ENCODE measurements around the gene SLC9C1.

Gene SLC9C1

DNA sequence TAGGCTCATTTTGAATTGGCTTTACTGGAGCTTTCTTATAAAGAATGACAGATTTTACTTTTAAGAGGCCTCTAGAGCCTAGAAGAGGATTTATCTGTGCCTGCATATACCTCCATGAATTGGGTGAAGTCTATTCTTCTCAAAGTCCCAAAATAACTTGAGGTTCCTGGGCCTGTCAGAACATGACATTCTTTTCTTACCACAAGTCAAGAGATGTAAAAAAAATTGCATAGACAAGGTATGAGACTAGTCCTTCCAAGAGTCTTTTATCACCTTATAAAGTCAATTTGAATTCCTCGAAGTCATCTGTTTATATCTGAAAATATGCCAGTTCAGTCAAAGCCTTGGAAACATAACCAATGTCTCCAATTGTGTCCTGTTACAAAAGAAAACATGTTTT is 21.8 kb upstream of the SLC9C1 start:
- Mint-ChIP-seq H3K27me3 (ENCODE audit: low read depth) (no peaks in the 10 kb centered on the region), H3K4me1 (peaks cover 16% of the 10 kb centered on the region), H3K4me3 (no peak overlapping the region), H3K27ac (no peak overlapping the region), H3K9me3 (peaks cover 12% of the 10 kb centered on the region), H3K36me3 (ENCODE audit: low read depth) (peaks cover 13% of the 10 kb centered on the region)
- no peak for TF ChIP-seq CTCF (IDR thresholded peaks at IDR 0.05; ENCODE audit: unreplicated experiment in 3 of 3)

DNA sequence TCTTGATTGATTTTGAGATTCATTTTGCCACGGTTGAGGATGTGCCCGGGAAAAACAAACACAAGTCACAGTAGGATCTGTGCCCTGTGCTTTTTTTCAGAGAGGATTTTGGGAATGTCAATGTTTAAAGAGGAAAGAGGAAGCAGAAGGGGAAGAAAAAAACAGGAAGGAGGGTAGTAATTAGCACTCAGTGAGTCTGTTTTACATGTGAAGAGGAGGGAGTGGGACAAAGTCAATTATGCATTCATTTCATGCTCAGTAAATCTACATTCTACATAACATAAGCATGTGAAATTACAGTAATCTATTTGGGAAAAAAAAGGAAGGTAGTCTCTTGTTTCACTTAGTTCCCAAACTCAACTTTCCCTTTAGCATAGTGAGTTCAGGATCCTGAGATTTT is 20.6 kb upstream of the SLC9C1 start:
- peaks cover 13% of the 10 kb centered on the region for H3K36me3 Mint-ChIP-seq (ENCODE audit: low read depth)

GRCh38 chr3:112308151-112308911 is 14.3 kb upstream of the SLC9C1 start:
- Mint-ChIP-seq H3K4me3 (no peak overlapping the region), H3K4me1 (no peaks in the 10 kb centered on the region), H3K27me3 (ENCODE audit: low read depth) (no peaks in the 10 kb centered on the region), H3K36me3 (ENCODE audit: low read depth) (no peaks in the 10 kb centered on the region), H3K27ac (peak overlapping the region in 1 of 3 experiments; percentile 42), H3K9me3 (no peaks in the 10 kb centered on the region)
- TF ChIP-seq CTCF (IDR thresholded peaks at IDR 0.05; ENCODE audit: unreplicated experiment in 3 of 3): no peak

More for the DNA sequence above, 20.6 kb upstream of the SLC9C1 start:
- Mint-ChIP-seq H3K4me1 (peaks cover 7% of the 10 kb centered on the region), H3K9me3 (peaks cover 12% of the 10 kb centered on the region), H3K4me3 (no peak overlapping the region), H3K27ac (no peak overlapping the region), H3K27me3 (ENCODE audit: low read depth) (no peaks in the 10 kb centered on the region)
- no peak for TF ChIP-seq CTCF (IDR thresholded peaks at IDR 0.05; ENCODE audit: unreplicated experiment in 3 of 3)

GRCh38 chr3:112307557-112307956 is 13.5 kb upstream of the SLC9C1 start:
- H3K27ac Mint-ChIP-seq: peak overlapping the region in 1 of 3 experiments; percentile 13
- H3K4me3 Mint-ChIP-seq: no peak overlapping the region
- H3K4me1 Mint-ChIP-seq: no peaks in the 10 kb centered on the region
- H3K9me3 Mint-ChIP-seq: no peaks in the 10 kb centered on the region
- no peaks in the 10 kb centered on the region for H3K36me3 Mint-ChIP-seq (ENCODE audit: low read depth)
- TF ChIP-seq CTCF (IDR thresholded peaks at IDR 0.05; ENCODE audit: unreplicated experiment in 3 of 3): no peak
- H3K27me3 Mint-ChIP-seq (ENCODE audit: low read depth): no peaks in the 10 kb centered on the region

GRCh38 chr3:112306825-112307224 is 12.8 kb upstream of the SLC9C1 start:
- H3K36me3 Mint-ChIP-seq (ENCODE audit: low read depth): no peaks in the 10 kb centered on the region
- no peaks in the 10 kb centered on the region for H3K4me1 Mint-ChIP-seq
- H3K27ac Mint-ChIP-seq: no peak overlapping the region
- no peaks in the 10 kb centered on the region for H3K27me3 Mint-ChIP-seq (ENCODE audit: low read depth)
- H3K4me3 Mint-ChIP-seq: no peak overlapping the region
- H3K9me3 Mint-ChIP-seq: no peaks in the 10 kb centered on the region
- no peak for TF ChIP-seq CTCF (IDR thresholded peaks at IDR 0.05; ENCODE audit: unreplicated experiment in 3 of 3)

- H3K4me1 Mint-ChIP-seq: no peaks in the 10 kb centered on the region
- no peak overlapping the region for H3K4me3 Mint-ChIP-seq
- no peaks in the 10 kb centered on the region for H3K9me3 Mint-ChIP-seq
- TF ChIP-seq CTCF (IDR thresholded peaks at IDR 0.05; ENCODE audit: unreplicated experiment in 3 of 3): peak; percentile 34 to 53 (median 45)
- H3K27me3 Mint-ChIP-seq (ENCODE audit: low read depth): no peaks in the 10 kb centered on the region
- no peak overlapping the region for H3K27ac Mint-ChIP-seq
- H3K36me3 Mint-ChIP-seq (ENCODE audit: low read depth): no peaks in the 10 kb centered on the region
Observed at GRCh38 chr3:112304611-112305010, 10.6 kb upstream of the SLC9C1 start.

Data from nephron (organoid).